HEK293 (cell line): ENCODE results near the gene DDX24.

Experiments
- GLIS1 ChIP-seq: fragments of 450-650 bp; formaldehyde crosslinking; IDR thresholded peaks from 2 replicates; pipeline ENCODE4 v1.5.1; 2016; ENCODE audit warnings: missing biosample characterization, missing genetic modification characterization
- GLIS2 ChIP-seq: fragments of 450-650 bp; formaldehyde crosslinking; IDR thresholded peaks from 2 replicates; pipeline ENCODE4 v1.5.1; 2016; ENCODE audit warnings: missing biosample characterization, missing genetic modification characterization
- KLF7 ChIP-seq: fragments of 450-650 bp; formaldehyde crosslinking; IDR thresholded peaks from 2 replicates; pipeline ENCODE4 v1.5.1; 2016; ENCODE audit warnings: missing biosample characterization, missing genetic modification characterization, borderline replicate concordance
- SP3 ChIP-seq: fragments of 450-650 bp; formaldehyde crosslinking; IDR thresholded peaks from 2 replicates; pipeline ENCODE4 v1.5.1; 2016; ENCODE audit warnings: missing biosample characterization, missing genetic modification characterization
- ZBTB10 ChIP-seq: fragments of 450-650 bp; formaldehyde crosslinking; IDR thresholded peaks from 2 replicates; pipeline ENCODE4 v1.5.1; 2016; ENCODE audit warnings: missing biosample characterization, missing genetic modification characterization
- ZBTB11 ChIP-seq: fragments of 450-650 bp; formaldehyde crosslinking; conservative IDR thresholded peaks from 2 replicates; pipeline ENCODE4 v1.5.1; 2016; ENCODE audit warnings: low read depth, missing biosample characterization, missing genetic modification characterization
- ZBTB17 ChIP-seq: fragments of 450-650 bp; formaldehyde crosslinking; IDR thresholded peaks from 2 replicates; pipeline ENCODE4 v1.5.1; 2016; ENCODE audit warnings: missing biosample characterization, missing genetic modification characterization
- ZBTB44 ChIP-seq: fragments of 450-650 bp; IDR thresholded peaks from 2 replicates; pipeline ENCODE4 v1.5.1; 2018; ENCODE audit warnings: missing biosample characterization, mild to moderate bottlenecking, missing genetic modification characterization
- ZFP37 ChIP-seq: fragments of 450-650 bp; formaldehyde crosslinking; IDR thresholded peaks from 2 replicates; pipeline ENCODE4 v1.5.1; 2016; ENCODE audit warnings: missing biosample characterization, missing genetic modification characterization
- ZNF184 ChIP-seq: fragments of 450-650 bp; IDR thresholded peaks from 2 replicates; pipeline ENCODE4 v1.5.1; 2018; ENCODE audit warnings: missing biosample characterization, mild to moderate bottlenecking, missing genetic modification characterization
- ZNF211 ChIP-seq: fragments of 450-650 bp; formaldehyde crosslinking; IDR thresholded peaks from 2 replicates; pipeline ENCODE4 v1.5.1; 2016; ENCODE audit warnings: low read depth, missing biosample characterization, missing genetic modification characterization
- ZNF341 ChIP-seq: fragments of 450-650 bp; formaldehyde crosslinking; IDR thresholded peaks from 2 replicates; pipeline ENCODE4; 2016; ENCODE audit warnings: low read depth, missing biosample characterization, missing genetic modification characterization
- ZNF394 ChIP-seq: fragments of 450-650 bp; formaldehyde crosslinking; IDR thresholded peaks from 2 replicates; pipeline ENCODE4 v1.5.1; 2016; ENCODE audit warnings: missing biosample characterization, missing genetic modification characterization, mild to moderate bottlenecking, moderate library complexity, borderline replicate concordance
- ZNF473 ChIP-seq: fragments of 450-650 bp; formaldehyde crosslinking; IDR thresholded peaks from 2 replicates; pipeline ENCODE4 v1.5.1; 2017; ENCODE audit warnings: missing biosample characterization, missing genetic modification characterization
- ZNF518A ChIP-seq: fragments of 450-650 bp; formaldehyde crosslinking; conservative IDR thresholded peaks from 2 replicates; pipeline ENCODE4 v1.5.1; 2016; ENCODE audit warnings: low read depth, missing biosample characterization, missing genetic modification characterization
- ZNF600 ChIP-seq: fragments of 450-650 bp; formaldehyde crosslinking; IDR thresholded peaks from 2 replicates; pipeline ENCODE4 v1.5.1; 2016; ENCODE audit warnings: missing biosample characterization, missing genetic modification characterization
- ZNF777 ChIP-seq: fragments of 450-650 bp; formaldehyde crosslinking; IDR thresholded peaks from 2 replicates; pipeline ENCODE4 v1.5.1; 2017; ENCODE audit warnings: missing biosample characterization, missing genetic modification characterization, borderline replicate concordance
- ZSCAN16 ChIP-seq: fragments of 450-650 bp; formaldehyde crosslinking; IDR thresholded peaks from 2 replicates; pipeline ENCODE4 v1.5.1; 2016; ENCODE audit warnings: missing biosample characterization, missing genetic modification characterization

DDX24 gene

GRCh38 chr14:94080621-94081385 lies at the start of gene DDX24, which contains the start of gene IFI27L1 (continued):
- peak; percentile 54 for TF ChIP-seq ZBTB10
- TF ChIP-seq ZNF777, result peak; percentile 77; the same call in 1 of the 2 replicates
- 0 out of 2 replicates have a peak, but pooled peaks have one; percentile 62 for TF ChIP-seq ZFP37
- no peak for TF ChIP-seq ZNF211
- no peak for TF ChIP-seq ZNF341 (tag by site-specific recombination)
- TF ChIP-seq ZNF600 (tag by site-specific recombination), result 0 out of 2 replicates have a peak, but pooled peaks have one; percentile 26
- peak; percentile 42; the same call in 1 of the 2 replicates for TF ChIP-seq ZBTB11
- no peak for TF ChIP-seq ZNF473 (tag by site-specific recombination)
- 0 out of 2 replicates have a peak, but pooled peaks have one; percentile 25 for TF ChIP-seq ZSCAN16
- TF ChIP-seq GLIS1 (tag by site-specific recombination), result peak; percentile 57; the same call in 1 of the 2 replicates
- TF ChIP-seq ZNF394 (tag by site-specific recombination), result 0 out of 2 replicates have a peak, but pooled peaks have one; percentile 42
- peak; percentile 73 for TF ChIP-seq SP3 (tag by site-specific recombination)
- TF ChIP-seq ZBTB44 (tag by site-specific recombination), result peak; percentile 99
- TF ChIP-seq ZNF184 (tag by site-specific recombination), result no peak
- no peak for TF ChIP-seq KLF7
- TF ChIP-seq GLIS2 (tag by site-specific recombination), result peak; percentile 73
- peak; percentile 39; the same call in 1 of the 2 replicates for TF ChIP-seq ZBTB17 (tag by site-specific recombination)
- 0 out of 2 replicates have a peak, but pooled peaks have one; percentile 14 for TF ChIP-seq ZNF518A (tag by site-specific recombination)
